Stimulated activated CD8-positive, alpha-beta memory T cell treated with anti-CD3 and anti-CD28 coated beads, Interleukin-7, amount 100 ng/mL, for 24 hours (primary cell): Measurements from ENCODE around the gene BRSK2.

ENCODE experiments used
- DNase-seq: peaks from one replicate; pipeline ENCODE4 v3.0.0-alpha.2; 2020; ENCODE audit warnings: low read depth

Gene BRSK2

GRCh38 chr11:1453611-1454034 is 63.9 kb downstream of the BRSK2 start:
- no peak for DNase-seq

GRCh38 chr11:1454576-1454975 is 64.8 kb downstream of the BRSK2 start:
- DNase-seq, result no peak

GRCh38 chr11:1455032-1455762 is 65.5 kb downstream of the BRSK2 start:
- no peak for DNase-seq

- no peak for DNase-seq
These were observed 66.0 kb downstream of the BRSK2 start for GRCh38 chr11:1455763-1456060.

- DNase-seq, result no peak
These were observed 66.4 kb downstream of the BRSK2 start for GRCh38 chr11:1456176-1456575.

GRCh38 chr11:1456596-1457325 is 67.0 kb downstream of the BRSK2 start:
- DNase-seq, result no peak

GRCh38 chr11:1457326-1457680 is 67.6 kb downstream of the BRSK2 start:
- DNase-seq, result no peak

- no peak for DNase-seq
These were observed 68.1 kb downstream of the BRSK2 start for GRCh38 chr11:1457856-1458255.

GRCh38 chr11:1458340-1459218 is 68.8 kb downstream of the BRSK2 start:
- DNase-seq, result no peak

GRCh38 chr11:1459219-1459575 is 69.5 kb downstream of the BRSK2 start:
- no peak for DNase-seq

- no peak for DNase-seq
These were observed 70.1 kb downstream of the BRSK2 start for GRCh38 chr11:1459764-1460395.

GRCh38 chr11:1460396-1460985 is 70.8 kb downstream of the BRSK2 start:
- no peak for DNase-seq

- no peak for DNase-seq
These were observed 71.5 kb downstream of the BRSK2 start for GRCh38 chr11:1460986-1461825.

GRCh38 chr11:1461826-1462697 is 72.3 kb downstream of the BRSK2 start:
- DNase-seq, result no peak

GRCh38 chr11:1462698-1462975 is 72.9 kb downstream of the BRSK2 start:
- DNase-seq, result no peak

GRCh38 chr11:1463056-1463455 is 73.3 kb downstream of the BRSK2 start:
- DNase-seq, result no peak

- no peak for DNase-seq
These were observed 77.0 kb downstream of the BRSK2 start for GRCh38 chr11:1466784-1467183.

- no peak for DNase-seq
These were observed 77.5 kb downstream of the BRSK2 start for GRCh38 chr11:1467270-1467669.

GRCh38 chr11:1468002-1468401 is 78.3 kb downstream of the BRSK2 start:
- no peak for DNase-seq

- no peak for DNase-seq
These were observed 78.8 kb downstream of the BRSK2 start for GRCh38 chr11:1468473-1469066.
